Mammary epithelial cell (primary cell): ENCODE results near the gene MAP3K12.

Source experiments
- CTCF ChIP-seq, 2 donors: IDR thresholded peaks in 1 of 2; conservative IDR thresholded peaks in 1 of 2; 2 replicates each; pipeline ENCODE4 v1.5.1; 2011 to 2012; ENCODE audit warnings: inconsistent platforms in 2 of 2, low read length in 2 of 2, mild to moderate bottlenecking in 2 of 2, control low read depth in 1 of 2, low read depth in 1 of 2; ENCODE audit not compliant: insufficient read depth in 1 of 2; ENCODE audit errors: extremely low read depth in 1 of 2
- EZH2 ChIP-seq: IDR thresholded peaks from 2 replicates; pipeline ENCODE4 v1.6.1; 2012; ENCODE audit warnings: low read length, inconsistent platforms, borderline replicate concordance

DNA sequence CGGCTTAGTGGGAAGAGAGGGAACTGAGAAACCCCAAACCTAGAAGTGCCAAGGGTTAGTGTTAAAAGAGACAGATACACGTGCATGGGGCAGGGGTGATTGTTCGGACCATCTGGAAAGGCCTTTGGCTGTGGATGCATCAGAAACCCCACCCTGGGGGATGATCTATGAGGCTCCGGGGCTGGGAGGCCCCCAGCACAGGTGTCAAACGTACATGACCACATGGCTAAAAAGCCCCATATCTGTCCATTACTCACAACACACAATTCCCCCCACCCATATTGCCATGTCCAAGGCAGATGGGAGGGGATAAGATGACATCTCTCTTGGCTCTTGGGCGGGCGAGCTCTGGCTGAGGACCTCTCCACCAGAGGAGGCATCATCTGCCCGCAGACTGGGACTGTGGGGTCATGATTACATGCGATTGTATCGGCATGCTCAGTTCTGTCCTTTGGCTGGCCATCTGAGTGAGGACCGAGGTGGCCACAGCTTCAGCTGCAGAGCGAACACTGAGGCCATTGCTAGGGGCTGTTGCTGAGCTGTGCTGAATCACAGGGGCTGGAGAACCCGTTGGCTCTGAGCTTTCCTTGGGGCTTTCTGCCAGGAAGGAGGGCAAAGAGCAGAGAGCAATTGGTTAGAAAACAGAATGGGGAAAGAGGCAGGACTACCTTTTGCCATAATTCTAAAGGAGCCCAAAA, 17.6 kb upstream of the MAP3K12 start:
- TF ChIP-seq CTCF (conservative IDR thresholded peaks at IDR 0.05 in 1 of 2, IDR thresholded peaks at IDR 0.05 in 1 of 2; ENCODE audit: extremely low read depth in 1 of 2, insufficient read depth in 1 of 2, low read depth in 1 of 2, low read length in 2 of 2) = no peak
- TF ChIP-seq EZH2 = no peak
